GM13976 (cell line): ENCODE measurements around the gene PCP4.

ENCODE experiments used
- DNase-seq: peaks from one replicate; pipeline ENCODE4 v3.0.0; 2012; ENCODE audit warnings: low spot score
- in situ Hi-C: fragments of 300-500 bp; cut with MboI; formaldehyde crosslinking; loops from one replicate; pipeline ENCODE4 v1.12.0; 2022; ENCODE audit warnings: low sequenced_read_pairs, mixed read lengths, inconsistent platforms; ENCODE audit not compliant: unreplicated experiment
- TF ChIP-seq, protein P1 (sequence below): IDR thresholded peaks from 2 replicates; pipeline ENCODE4 v1.5.1; 2012; ENCODE audit warnings: borderline replicate concordance, mild to moderate bottlenecking; ENCODE audit not compliant: insufficient read depth; ENCODE audit errors: extremely low read depth, missing control alignments, control extremely low read depth

PCP4 gene

DNA sequence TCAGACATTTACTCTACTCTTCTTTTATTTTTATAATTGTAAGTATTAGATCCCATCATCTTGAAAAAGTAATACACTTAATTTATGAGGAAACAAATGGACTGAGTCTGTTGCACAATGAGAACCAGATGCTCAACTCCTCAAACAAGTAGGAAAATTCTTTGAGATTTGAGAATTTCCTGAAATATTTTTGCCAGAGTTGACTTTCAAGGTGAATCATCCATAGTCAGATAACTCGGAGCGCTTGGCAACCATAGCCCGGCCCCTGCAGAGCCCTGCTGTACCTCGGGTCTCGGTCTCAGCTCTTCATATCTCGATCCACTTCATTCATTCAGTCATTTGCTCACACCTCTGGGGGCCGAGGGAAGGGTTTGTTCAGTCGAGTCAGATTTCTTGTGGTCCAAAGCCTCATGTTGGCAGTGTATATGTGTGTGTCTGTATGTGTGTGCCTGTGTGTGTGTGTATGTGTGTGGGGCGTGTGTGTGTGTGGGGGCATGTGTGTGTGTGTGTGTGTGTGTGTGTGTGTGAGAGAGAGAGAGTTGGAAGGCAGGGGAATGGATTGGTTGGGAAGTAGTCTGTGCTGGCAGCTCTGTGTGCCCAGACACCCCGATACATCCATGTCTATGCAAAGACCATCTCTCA is 18.1 kb upstream of the PCP4 start:
- DNase-seq, result no peak
- TF ChIP-seq, protein P1, sequence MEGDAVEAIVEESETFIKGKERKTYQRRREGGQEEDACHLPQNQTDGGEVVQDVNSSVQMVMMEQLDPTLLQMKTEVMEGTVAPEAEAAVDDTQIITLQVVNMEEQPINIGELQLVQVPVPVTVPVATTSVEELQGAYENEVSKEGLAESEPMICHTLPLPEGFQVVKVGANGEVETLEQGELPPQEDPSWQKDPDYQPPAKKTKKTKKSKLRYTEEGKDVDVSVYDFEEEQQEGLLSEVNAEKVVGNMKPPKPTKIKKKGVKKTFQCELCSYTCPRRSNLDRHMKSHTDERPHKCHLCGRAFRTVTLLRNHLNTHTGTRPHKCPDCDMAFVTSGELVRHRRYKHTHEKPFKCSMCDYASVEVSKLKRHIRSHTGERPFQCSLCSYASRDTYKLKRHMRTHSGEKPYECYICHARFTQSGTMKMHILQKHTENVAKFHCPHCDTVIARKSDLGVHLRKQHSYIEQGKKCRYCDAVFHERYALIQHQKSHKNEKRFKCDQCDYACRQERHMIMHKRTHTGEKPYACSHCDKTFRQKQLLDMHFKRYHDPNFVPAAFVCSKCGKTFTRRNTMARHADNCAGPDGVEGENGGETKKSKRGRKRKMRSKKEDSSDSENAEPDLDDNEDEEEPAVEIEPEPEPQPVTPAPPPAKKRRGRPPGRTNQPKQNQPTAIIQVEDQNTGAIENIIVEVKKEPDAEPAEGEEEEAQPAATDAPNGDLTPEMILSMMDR, result no peak
- in situ Hi-C loops, result no loop called here

DNA sequence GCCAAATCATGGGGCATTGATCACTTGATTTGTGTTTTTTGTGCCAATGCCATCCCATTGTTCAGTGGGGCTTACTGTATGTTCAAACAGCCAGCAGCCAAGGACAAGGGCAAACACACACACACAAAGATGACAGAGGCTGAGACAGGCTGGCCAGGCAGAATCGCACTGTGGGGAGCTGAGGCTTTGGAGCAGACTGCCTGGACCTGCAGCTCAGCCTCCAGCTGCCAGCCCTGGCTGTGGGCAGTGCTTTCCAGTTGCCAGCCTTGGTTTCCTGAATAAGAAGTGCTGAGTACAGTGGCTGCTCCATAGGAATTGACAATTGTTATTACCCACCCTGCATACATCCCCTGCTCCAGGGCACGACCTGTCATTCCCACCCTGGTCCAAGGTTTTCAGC is 16.9 kb upstream of the PCP4 start:
- in situ Hi-C loops, result no loop called here
- TF ChIP-seq, protein P1, result no peak
- no peak for DNase-seq

DNA sequence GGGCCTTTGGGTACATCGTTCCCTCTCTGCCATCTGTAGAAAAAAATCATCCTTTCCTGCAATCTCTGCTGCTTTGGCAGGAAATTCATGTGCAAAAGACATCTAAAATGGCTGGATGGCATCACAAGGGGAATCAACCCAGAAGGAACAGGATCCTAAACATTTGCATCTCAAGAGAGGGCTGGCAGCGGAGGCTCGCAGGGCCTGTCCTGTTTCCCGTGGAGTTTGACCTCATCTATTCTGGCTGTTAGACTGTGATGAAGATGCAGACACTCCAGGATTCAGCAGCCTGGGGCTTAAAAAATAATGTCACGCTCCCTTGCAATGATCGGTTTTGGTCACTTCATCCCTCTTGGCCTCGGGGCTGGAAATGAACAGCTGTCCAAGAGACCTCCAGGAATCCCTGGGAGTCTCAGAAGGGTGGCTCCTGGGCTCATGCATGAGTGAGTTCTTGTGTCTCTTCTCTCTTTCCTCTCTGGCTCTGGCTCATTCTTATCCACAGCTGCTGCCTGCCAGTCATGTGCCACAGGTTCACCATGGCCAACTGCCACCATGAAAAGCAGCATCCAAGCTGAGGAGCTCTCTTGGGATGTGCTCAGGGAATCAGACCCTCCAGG is 16.1 kb upstream of the PCP4 start:
- TF ChIP-seq, protein P1, result no peak
- DNase-seq, result no peak
- in situ Hi-C loops, result no loop called here

DNA sequence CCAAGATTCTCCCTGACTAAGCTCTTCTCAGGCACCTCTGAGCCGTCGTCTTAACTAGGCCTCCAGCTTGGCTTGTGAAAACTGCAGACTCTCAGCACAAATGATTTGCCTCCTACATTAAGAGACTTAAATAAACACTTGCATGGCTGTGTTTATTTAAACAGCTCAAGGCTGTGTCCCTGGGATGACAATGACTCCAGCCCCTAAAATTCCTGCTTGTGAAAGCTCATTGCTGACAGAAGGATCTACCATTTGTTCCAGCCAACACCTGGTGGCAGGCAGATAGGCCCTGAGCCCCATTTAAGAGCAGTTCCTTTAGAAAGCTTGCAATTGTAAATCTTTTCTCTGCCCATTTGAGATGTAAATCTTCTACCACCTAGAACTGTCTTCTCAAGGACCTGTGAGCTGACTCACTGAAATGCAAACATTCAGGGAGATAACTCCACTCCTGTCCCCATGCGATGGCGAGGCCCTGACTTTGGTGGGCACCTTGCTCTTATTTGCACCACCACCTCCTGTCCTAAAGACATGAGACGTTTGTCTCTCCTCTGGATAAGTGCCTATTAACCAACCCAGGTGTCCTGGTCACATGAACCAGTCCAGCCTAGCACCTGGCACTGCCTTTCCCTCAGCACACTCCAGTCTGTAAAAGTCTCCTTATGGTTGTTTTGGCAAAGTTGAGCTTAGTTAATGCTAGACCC is 15.1 kb upstream of the PCP4 start:
- in situ Hi-C loops, result no loop called here
- TF ChIP-seq, protein P1, result no peak
- DNase-seq, result no peak

DNA sequence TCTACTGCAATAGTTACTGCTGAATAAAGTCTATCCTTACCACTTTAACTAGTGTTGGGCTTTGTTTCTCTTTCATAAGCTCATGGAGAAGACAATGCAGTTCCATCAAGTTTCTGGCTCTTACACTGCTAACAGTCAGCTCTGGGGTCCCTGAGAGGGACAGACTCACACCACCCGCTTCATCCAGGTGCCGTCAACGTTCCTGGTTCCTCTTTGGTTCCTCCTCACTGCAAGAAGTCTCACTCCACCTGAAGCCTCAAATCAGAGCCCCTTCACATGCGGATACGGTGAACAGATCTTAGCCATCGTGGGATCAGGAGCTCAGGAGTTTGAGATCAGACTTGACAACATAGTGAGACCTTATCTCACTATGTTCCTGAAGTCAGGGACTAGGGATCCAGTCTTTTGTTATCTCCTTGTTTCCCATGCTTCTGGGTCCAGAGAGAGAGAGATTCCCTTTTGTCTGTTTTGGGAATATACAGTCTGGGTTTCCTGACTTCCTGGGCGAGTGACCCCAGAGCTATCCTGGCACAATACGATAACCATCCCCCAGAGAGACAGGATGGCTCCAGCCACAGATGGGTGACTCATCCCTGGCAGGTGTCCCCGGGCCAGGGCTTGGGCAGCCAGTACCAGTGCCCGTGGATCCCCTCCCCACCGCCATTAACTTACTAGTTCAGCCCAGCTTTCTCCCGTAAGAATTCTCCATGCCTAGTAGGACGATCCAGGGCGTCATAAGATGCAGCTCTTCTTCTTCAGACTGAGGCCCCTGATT is 14.3 kb upstream of the PCP4 start:
- TF ChIP-seq, protein P1, result no peak
- in situ Hi-C loops, result no loop called here
- DNase-seq, result no peak

DNA sequence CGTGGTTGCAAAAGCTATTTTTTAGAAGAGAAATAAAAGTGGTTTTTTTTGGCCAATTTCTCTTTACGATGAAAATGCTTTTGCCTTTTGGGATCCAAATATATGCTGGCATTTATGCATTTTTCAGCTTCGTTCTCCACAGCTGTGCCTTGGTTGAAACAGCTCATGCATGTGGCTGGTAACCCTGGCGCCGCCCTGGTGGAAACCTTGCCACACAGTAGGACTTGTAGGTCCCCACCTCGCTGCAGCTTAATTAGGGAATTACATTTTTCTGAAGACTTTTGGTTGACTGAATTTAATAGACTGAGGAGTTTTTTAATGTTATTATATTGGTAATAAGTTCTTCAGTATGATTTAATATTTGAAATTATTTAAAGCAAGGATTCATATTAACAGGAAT is 12.7 kb upstream of the PCP4 start:
- TF ChIP-seq, protein P1, result no peak
- DNase-seq, result no peak
- in situ Hi-C loops, result no loop called here
